Measurements from ENCODE around the gene CPXM1.

The CPXM1 gene

DNA sequence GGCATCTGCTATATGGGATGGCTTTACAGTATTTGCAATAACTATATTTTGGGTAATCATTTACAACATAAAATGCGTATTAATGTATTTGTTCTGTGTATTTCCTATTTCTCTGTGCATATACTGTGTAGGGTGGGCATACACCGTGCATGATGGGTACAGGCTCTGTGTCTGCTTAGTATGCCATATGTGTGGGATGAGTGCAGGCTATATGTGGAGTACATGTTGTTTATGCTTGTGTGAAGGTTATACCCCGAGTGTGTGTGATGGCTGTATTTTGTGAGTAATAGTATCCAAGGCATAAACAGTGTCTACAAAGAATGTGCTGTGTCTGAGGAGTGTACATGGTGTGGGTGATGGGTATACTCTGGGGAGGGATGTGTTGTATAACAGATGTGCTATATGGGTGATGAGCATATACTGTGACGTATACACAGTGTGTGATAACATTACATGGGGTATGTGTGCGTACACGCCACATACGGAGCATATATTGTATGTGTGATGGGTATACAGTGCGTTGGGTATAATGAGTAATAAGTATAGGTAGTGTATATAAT, 52.7 kb downstream of the CPXM1 start:
- no peak for DNase-seq

DNA sequence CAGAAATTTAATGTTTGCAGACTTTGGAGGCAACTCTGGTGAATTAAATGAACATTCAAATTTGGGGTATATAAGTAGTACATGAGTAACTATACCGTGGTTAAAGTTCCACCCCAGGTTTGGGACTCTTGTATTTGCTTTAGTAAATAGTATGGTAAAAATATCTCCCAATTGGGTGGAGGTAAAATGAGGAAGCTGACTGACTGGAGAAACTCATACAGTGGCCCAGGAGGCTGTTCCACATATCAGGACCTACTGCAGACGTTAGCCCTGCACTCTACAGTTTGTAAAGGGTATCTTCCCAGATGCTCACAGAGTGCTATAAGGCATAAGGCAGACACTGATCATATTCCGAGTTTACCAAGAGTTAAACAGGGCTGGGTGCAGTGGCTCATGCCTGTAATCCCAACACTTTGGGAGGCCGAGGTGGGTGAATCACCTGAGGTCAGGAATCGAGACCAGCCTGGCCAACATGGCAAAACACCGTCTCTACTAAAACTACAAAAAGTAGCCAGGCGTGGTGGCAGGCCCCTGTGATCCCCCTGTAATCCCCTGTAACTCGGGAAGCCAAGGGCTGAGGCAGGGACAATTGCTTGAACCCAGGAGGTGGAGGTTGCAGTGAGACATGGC, 53.7 kb downstream of the CPXM1 start:
- DNase-seq, result no peak

DNA sequence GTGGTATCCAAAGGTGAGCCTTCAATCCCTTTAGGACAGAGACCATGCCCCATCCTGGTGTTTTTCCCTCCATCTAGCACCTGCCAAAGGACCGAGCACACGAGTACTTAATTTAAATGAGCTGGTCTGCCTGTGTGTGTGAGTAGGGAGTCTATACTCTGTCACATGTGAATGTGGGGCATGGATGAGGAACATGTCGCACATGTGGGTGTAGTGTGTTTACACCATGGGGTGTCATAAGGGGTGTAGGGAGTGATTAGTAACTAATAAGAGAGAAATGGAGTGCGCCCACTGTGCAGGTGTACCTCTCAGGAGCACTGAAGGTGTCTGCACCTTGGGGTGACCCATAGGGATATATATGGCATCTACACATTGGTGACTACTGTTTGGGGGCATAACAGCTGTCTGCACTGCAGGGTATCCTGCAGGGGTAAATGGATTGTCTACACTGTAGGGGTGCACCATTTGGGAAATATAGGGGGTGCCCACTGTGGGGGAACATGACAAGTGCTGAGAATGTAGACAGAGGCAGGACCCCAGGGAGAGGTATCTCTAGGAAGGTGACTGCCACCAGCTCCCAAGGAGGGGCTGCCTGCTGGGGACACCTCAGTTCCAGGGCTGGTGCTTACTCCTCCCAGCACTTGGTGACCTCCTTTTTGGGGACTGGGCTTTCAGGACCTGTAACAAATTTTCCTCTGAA, 54.3 kb downstream of the CPXM1 start:
- no peak for DNase-seq

DNA sequence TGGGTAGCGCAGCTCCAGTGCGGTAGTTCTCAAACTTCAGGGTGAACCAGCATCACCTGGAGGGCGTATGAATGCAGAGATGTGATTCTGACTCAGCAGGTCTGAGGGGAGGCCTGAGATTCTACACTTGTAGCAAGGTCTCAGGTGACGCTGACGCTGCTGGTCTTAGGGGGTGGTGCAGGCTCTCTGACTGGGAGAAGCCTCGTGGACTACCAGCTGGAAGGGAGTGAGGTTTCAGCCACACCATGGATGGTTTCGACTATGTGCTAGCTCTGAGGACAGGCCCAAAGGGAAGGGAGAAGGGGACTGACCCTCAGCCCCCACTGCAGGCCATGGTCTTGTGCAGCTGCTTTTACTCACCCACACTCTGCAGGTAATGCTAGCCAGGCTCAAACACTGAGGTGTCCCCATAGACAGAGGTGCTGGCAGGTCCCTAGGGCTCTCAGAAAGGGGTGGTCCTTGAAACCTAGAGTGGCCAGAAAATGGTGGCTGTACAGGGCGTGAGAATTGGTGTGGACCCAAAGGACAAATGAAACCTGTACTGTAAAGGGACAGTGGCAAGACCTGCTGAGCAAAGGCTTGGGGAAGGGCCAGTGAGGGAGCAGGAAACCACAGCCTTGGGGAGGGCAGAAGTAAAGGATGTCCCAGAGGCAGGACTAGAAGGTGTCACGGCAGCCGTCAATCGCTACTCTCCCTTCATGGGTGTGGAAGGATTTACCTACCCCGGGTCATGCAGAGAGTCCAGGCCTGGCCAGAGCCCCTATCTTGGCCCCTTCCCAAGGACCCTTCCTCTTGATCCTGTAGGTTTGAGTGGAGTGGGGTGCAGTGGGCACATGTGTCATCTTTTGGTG, 55.1 kb downstream of the CPXM1 start:
- DNase-seq, result no peak

Measured in NCI-H1694 (cell line).